Esophagus squamous epithelium (tissue), 5 donors: ENCODE measurements around the gene PRKCI. TPM values are rescaled to one million over a fixed set of nuclear protein-coding genes. Genes with fewer than 3 reads are reported as not detected.
"Not testable (repeated sequence)": the region's sequence is repeated elsewhere in the genome, so short reads cannot be mapped to it uniquely, and the experiment has no call there.

Experiments used
- DNase-seq: peaks from one replicate; lab custom pipeline; 2025; lab: John Stamatoyannopoulos, UW
- H3K27ac ChIP-seq, 4 donors: fragments of 200-600 bp; sonication (generic); one replicate each; pipeline ENCODE4 v1.5.1; 2016 to 2019; ENCODE audit warnings: mild to moderate bottlenecking in 1 of 4
- H3K27me3 ChIP-seq, 4 donors: fragments of 200-600 bp; sonication (generic); 1 replicate in 3 of 4; 2 replicates in 1 of 4; pipeline versions ENCODE4 v1.5.1 to v1.6.0; 2017 to 2021; ENCODE audit warnings: antibody characterized with exemption in 1 of 4
- H3K36me3 ChIP-seq, 3 donors: fragments of 200-600 bp; sonication (generic); one replicate each; pipeline ENCODE4 v1.5.1; 2016 to 2019
- H3K4me1 ChIP-seq, 3 donors: fragments of 200-600 bp; sonication (generic); one replicate each; pipeline ENCODE4 v1.5.1; 2017 to 2019
- H3K4me3 ChIP-seq, 4 donors: fragments of 200-600 bp; sonication (generic); 1 replicate in 3 of 4; 2 replicates in 1 of 4; pipeline ENCODE4 v1.5.1; 2016 to 2019; ENCODE audit warnings: mild to moderate bottlenecking in 2 of 4, moderate library complexity in 1 of 4
- H3K9me3 ChIP-seq, 3 donors: fragments of 200-600 bp; sonication (generic); one replicate each; pipeline ENCODE4 v1.5.1; 2016 to 2019
- POLR2A ChIP-seq, 4 donors: fragments of 450-650 bp; IDR thresholded peaks; one replicate each; pipeline ENCODE4 v1.6.1; 2017; ENCODE audit warnings: antibody characterized with exemption in 4 of 4, mild to moderate bottlenecking in 4 of 4, moderate library complexity in 3 of 4
- WGBS, 2 donors: methylation state at CpG; one replicate each; pipeline ENCODE4 v1.1.5; 2018; 5-methylcytosine and 5-hydroxymethylcytosine counted together
- intact Hi-C: fragments of 100-400 bp; cut with DNase I; formaldehyde crosslinking; loops from one replicate; pipeline ENCODE4 v1.15.0; 2022
- total RNA-seq, 4 donors: library from RNA; depleted of rRNA; stranded (reverse); fragments of >200 nt; gene quantifications; one replicate each; pipeline ENCODE4 v1.1.0, GENCODE V29; 2016
- TF ChIP-seq, protein P1 (sequence below), 6 experiments: fragments of 450-650 bp in 4 of 6; fragments of 200-600 bp in 2 of 6; sonication (generic) in 2 of 6; IDR thresholded peaks; one replicate each; pipeline ENCODE4 v1.5.1; 2016 to 2019; ENCODE audit warnings: antibody characterized with exemption in 6 of 6, mild to moderate bottlenecking in 4 of 6, moderate library complexity in 4 of 6
- donor health status: DM: yes; HTN: yes; CAD: no.

PRKCI gene
- total RNA-seq, 4 donors from 2014 or later: 27.7 to 41.1 (median 35.3) TPM

DNA sequence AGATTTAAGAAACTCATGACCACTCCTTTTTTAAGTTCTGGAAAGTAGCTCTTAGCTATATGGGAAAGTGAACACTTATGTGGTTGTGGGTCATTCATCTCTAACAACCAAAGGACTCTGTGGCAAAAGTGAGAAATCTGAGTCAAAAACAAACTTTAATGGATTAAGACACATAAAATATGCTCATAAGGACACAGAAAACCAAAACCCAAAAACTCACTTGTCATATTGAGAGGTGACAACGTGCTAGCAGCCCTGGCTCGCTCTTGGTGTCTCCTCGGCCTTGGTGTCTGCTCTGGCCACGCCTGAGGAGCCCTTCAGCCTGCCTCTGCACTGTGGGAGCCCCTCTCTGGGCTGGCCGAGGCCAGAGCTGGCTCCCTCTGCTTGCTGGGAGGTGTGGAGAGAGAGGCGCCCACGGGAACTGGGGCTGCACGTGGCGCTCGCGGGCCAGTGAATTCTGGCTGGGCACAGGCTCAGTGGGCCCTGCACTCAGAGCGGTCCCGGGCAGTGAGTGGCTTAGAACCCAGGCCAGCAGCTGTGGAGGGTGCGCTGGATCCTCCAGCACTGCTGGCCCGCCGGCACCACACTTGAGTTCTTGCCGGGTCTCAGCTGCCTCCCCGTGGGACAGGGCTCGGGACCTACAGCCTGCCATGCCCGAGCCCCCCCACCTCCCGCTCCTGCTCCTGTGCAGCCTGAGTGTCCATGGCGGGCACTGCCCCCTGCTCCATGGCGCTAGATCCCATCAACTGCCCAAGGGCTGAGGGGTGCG is 105.0 kb downstream of the PRKCI start:
- Histone ChIP-seq H3K4me3 (no peak overlapping the region), H3K9me3 (no peaks in the 10 kb centered on the region), H3K27me3 (no peaks in the 10 kb centered on the region), H3K27ac (no peak overlapping the region), H3K36me3 (no peaks in the 10 kb centered on the region), H3K4me1 (peaks cover 0 to 3% (median 0%) of the 10 kb centered on the region in 3 donors)
- intact Hi-C loops: no loop called here
- no peak for DNase-seq
- WGBS, 2 donors: 80 to 90% methylated on average over 1 to 11 of the region's 24 CpGs
- TF ChIP-seq, protein P1, sequence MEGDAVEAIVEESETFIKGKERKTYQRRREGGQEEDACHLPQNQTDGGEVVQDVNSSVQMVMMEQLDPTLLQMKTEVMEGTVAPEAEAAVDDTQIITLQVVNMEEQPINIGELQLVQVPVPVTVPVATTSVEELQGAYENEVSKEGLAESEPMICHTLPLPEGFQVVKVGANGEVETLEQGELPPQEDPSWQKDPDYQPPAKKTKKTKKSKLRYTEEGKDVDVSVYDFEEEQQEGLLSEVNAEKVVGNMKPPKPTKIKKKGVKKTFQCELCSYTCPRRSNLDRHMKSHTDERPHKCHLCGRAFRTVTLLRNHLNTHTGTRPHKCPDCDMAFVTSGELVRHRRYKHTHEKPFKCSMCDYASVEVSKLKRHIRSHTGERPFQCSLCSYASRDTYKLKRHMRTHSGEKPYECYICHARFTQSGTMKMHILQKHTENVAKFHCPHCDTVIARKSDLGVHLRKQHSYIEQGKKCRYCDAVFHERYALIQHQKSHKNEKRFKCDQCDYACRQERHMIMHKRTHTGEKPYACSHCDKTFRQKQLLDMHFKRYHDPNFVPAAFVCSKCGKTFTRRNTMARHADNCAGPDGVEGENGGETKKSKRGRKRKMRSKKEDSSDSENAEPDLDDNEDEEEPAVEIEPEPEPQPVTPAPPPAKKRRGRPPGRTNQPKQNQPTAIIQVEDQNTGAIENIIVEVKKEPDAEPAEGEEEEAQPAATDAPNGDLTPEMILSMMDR (IDR thresholded peaks at IDR 0.05): no peak
- no peak for TF ChIP-seq POLR2A (IDR thresholded peaks at IDR 0.05)

GRCh38 chr3:170327868-170328548 is 105.8 kb downstream of the PRKCI start:
- H3K36me3 ChIP-seq, H3K27me3 ChIP-seq, H3K27ac ChIP-seq, H3K9me3 ChIP-seq, intact Hi-C loops, DNase-seq, H3K4me3 ChIP-seq, H3K4me1 ChIP-seq: not testable (repeated sequence)
- WGBS, 2 donors: 83 to 85% methylated on average over 4 to 6 of the region's 7 CpGs

- Histone ChIP-seq H3K27me3 (no peaks in the 10 kb centered on the region), H3K4me3 (no peak overlapping the region), H3K27ac (no peak overlapping the region), H3K36me3 (no peaks in the 10 kb centered on the region), H3K9me3 (no peaks in the 10 kb centered on the region), H3K4me1 (peaks cover 0 to 3% (median 0%) of the 10 kb centered on the region in 3 donors)
- intact Hi-C loops: no loop called here
- WGBS, 2 donors: 63 to 68% methylated on average over 3 to 4 of the region's 5 CpGs
- TF ChIP-seq, protein P1 (IDR thresholded peaks at IDR 0.05): no peak
- TF ChIP-seq POLR2A (IDR thresholded peaks at IDR 0.05): no peak
- no peak for DNase-seq
Observed at GRCh38 chr3:170330366-170330765, 108.1 kb downstream of the PRKCI start.

- intact Hi-C loops: no loop called here
- Histone ChIP-seq H3K9me3 (no peaks in the 10 kb centered on the region), H3K4me1 (peaks cover 0 to 3% (median 0%) of the 10 kb centered on the region in 3 donors), H3K27ac (no peak overlapping the region), H3K36me3 (no peaks in the 10 kb centered on the region), H3K27me3 (no peaks in the 10 kb centered on the region), H3K4me3 (no peak overlapping the region)
- no peak for TF ChIP-seq POLR2A (IDR thresholded peaks at IDR 0.05)
- TF ChIP-seq, protein P1 (IDR thresholded peaks at IDR 0.05): no peak
- DNase-seq: no peak
- WGBS, 2 donors: 51 to 63% methylated on average over 4 of the region's 4 CpGs
Observed at GRCh38 chr3:170331143-170331542, 108.9 kb downstream of the PRKCI start.

DNA sequence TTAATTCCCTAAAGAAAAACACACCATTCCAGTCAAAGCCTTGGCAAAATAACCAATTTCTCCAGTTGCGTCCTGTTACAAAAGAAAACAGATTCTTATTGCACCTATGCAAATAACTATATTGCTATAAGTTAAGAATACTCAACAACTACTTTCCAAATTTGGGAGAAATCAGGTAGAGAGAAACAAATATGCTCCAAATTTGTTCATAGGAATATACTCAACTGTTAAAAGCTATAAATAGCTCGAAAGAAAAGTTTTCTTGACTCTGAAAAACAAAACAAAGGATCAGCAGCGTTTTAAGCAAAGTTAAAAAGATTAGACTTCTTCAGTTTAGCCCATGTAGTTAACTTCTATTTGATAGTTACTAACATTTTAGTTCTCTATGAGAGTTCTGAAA is 115.2 kb downstream of the PRKCI start:
- no peaks in the 10 kb centered on the region for H3K27me3 ChIP-seq
- H3K4me1 ChIP-seq: no peaks in the 10 kb centered on the region
- intact Hi-C loops: no loop called here
- H3K9me3 ChIP-seq: no peaks in the 10 kb centered on the region
- H3K4me3 ChIP-seq: no peak overlapping the region
- H3K27ac ChIP-seq: no peak overlapping the region
- DNase-seq: no peak
- TF ChIP-seq POLR2A (IDR thresholded peaks at IDR 0.05): no peak
- TF ChIP-seq, protein P1 (IDR thresholded peaks at IDR 0.05): no peak
- WGBS, 2 donors: 58 to 67% methylated on average over 3 of the region's 3 CpGs
- H3K36me3 ChIP-seq: no peaks in the 10 kb centered on the region
